ENCODE results near the gene DAZAP1.

DAZAP1 gene

GRCh38 chr19:1427221-1427920, 20.0 kb downstream of the DAZAP1 start:
- no peak for TF ChIP-seq GATA3 (IDR thresholded peaks at IDR 0.05; ENCODE audit: low read depth, low read length)
- TF ChIP-seq GATA2 (IDR thresholded peaks at IDR 0.05; ENCODE audit: low read depth, low read length): no peak

GRCh38 chr19:1428738-1429391, 21.5 kb downstream of the DAZAP1 start:
- TF ChIP-seq GATA3 (IDR thresholded peaks at IDR 0.05; ENCODE audit: low read depth, low read length) (no peak), GATA2 (IDR thresholded peaks at IDR 0.05; ENCODE audit: low read depth, low read length) (no peak)

GRCh38 chr19:1429750-1430149, 22.4 kb downstream of the DAZAP1 start:
- TF ChIP-seq GATA2 (IDR thresholded peaks at IDR 0.05; ENCODE audit: low read depth, low read length) (no peak), GATA3 (IDR thresholded peaks at IDR 0.05; ENCODE audit: low read depth, low read length) (no peak)

GRCh38 chr19:1430246-1430645, 22.9 kb downstream of the DAZAP1 start:
- TF ChIP-seq GATA3 (IDR thresholded peaks at IDR 0.05; ENCODE audit: low read depth, low read length) (no peak), GATA2 (IDR thresholded peaks at IDR 0.05; ENCODE audit: low read depth, low read length) (no peak)

- TF ChIP-seq GATA3 (IDR thresholded peaks at IDR 0.05; ENCODE audit: low read depth, low read length) (no peak), GATA2 (IDR thresholded peaks at IDR 0.05; ENCODE audit: low read depth, low read length) (no peak)
These were observed 24.5 kb downstream of the DAZAP1 start for GRCh38 chr19:1431759-1432506.

- TF ChIP-seq GATA3 (IDR thresholded peaks at IDR 0.05; ENCODE audit: low read depth, low read length): no peak
- no peak for TF ChIP-seq GATA2 (IDR thresholded peaks at IDR 0.05; ENCODE audit: low read depth, low read length)
These were observed 25.1 kb downstream of the DAZAP1 start for GRCh38 chr19:1432507-1432887.

- TF ChIP-seq GATA2 (IDR thresholded peaks at IDR 0.05; ENCODE audit: low read depth, low read length): no peak
- TF ChIP-seq GATA3 (IDR thresholded peaks at IDR 0.05; ENCODE audit: low read depth, low read length): no peak
These were observed 26.0 kb downstream of the DAZAP1 start for GRCh38 chr19:1433119-1434039.

GRCh38 chr19:1434040-1434366, 26.6 kb downstream of the DAZAP1 start:
- no peak for TF ChIP-seq GATA3 (IDR thresholded peaks at IDR 0.05; ENCODE audit: low read depth, low read length)
- no peak for TF ChIP-seq GATA2 (IDR thresholded peaks at IDR 0.05; ENCODE audit: low read depth, low read length)

GRCh38 chr19:1434577-1435060, 27.2 kb downstream of the DAZAP1 start:
- TF ChIP-seq GATA2 (IDR thresholded peaks at IDR 0.05; ENCODE audit: low read depth, low read length) (no peak), GATA3 (IDR thresholded peaks at IDR 0.05; ENCODE audit: low read depth, low read length) (no peak)

GRCh38 chr19:1435378-1435989, 28.1 kb downstream of the DAZAP1 start:
- TF ChIP-seq GATA3 (IDR thresholded peaks at IDR 0.05; ENCODE audit: low read depth, low read length) (no peak), GATA2 (IDR thresholded peaks at IDR 0.05; ENCODE audit: low read depth, low read length) (no peak)

GRCh38 chr19:1437609-1438008, 30.2 kb downstream of the DAZAP1 start:
- TF ChIP-seq GATA3 (IDR thresholded peaks at IDR 0.05; ENCODE audit: low read depth, low read length) (no peak), GATA2 (IDR thresholded peaks at IDR 0.05; ENCODE audit: low read depth, low read length) (no peak)

GRCh38 chr19:1438035-1438932, 30.9 kb downstream of the DAZAP1 start, which contains the start of gene RPS15:
Gene RPS15, plus strand, starts transcription at chr19:1438396. Its CDS starts 30 bp downstream, at chr19:1438426.
- no peak for TF ChIP-seq GATA2 (IDR thresholded peaks at IDR 0.05; ENCODE audit: low read depth, low read length)
- no peak for TF ChIP-seq GATA3 (IDR thresholded peaks at IDR 0.05; ENCODE audit: low read depth, low read length)
